DND-41 (cell line): ENCODE data around the gene SEC16B.

ENCODE experiments used
- CTCF ChIP-seq: IDR thresholded peaks from 2 replicates; pipeline ENCODE4 v1.5.1; 2012; ENCODE audit warnings: borderline replicate concordance, low read length, moderate library complexity, mild to moderate bottlenecking; ENCODE audit not compliant: poor library complexity, severe bottlenecking; ENCODE audit errors: extremely low read depth
- EZH2 ChIP-seq: IDR thresholded peaks from 3 replicates; pipeline ENCODE4 v1.6.1; 2012; ENCODE audit warnings: borderline replicate concordance, low read depth, mild to moderate bottlenecking, moderate library complexity, low read length, inconsistent platforms; ENCODE audit not compliant: severe bottlenecking

GRCh38 chr1:178019208-178019607, 49.4 kb upstream of the SEC16B start:
- TF ChIP-seq CTCF, result no peak
- no peak for TF ChIP-seq EZH2
